ENCODE measurements around the gene DUSP11. TPM values are rescaled to one million over a fixed set of nuclear protein-coding genes. Genes with fewer than 3 reads are reported as not detected.

DUSP11 gene
- total and polyA plus RNA-seq, 2 of the 13 experiments (the other 11 are each of a cell fraction or from before 2014, with no cell fraction given) = 30.5 to 36.2 TPM

- TF ChIP-seq U2AF1 (optimal IDR thresholded peaks at IDR 0.05; ENCODE audit: low read depth, low read length) (peak; percentile 92), SNRNP70 (IDR thresholded peaks at IDR 0.05; ENCODE audit: low read depth, low read length) (no peak), SMARCE1 (IDR thresholded peaks at IDR 0.05; ENCODE audit: borderline replicate concordance) (no peak), CHD4 (IDR thresholded peaks at IDR 0.05; ENCODE audit: borderline replicate concordance, low read length) (no peak), ZNF570 (CRISPR knock-in tag; IDR thresholded peaks at IDR 0.05; ENCODE audit: borderline replicate concordance) (no peak), KLF11 (CRISPR knock-in tag; IDR thresholded peaks at IDR 0.05) (no peak), ZNF788 (CRISPR knock-in tag; IDR thresholded peaks at IDR 0.05; ENCODE audit: borderline replicate concordance) (peak; percentile 84; the same call in 1 of the 2 replicates), NKX3-1 (CRISPR knock-in tag; IDR thresholded peaks at IDR 0.05) (no peak), ZFP91 (CRISPR knock-in tag; IDR thresholded peaks at IDR 0.05; ENCODE audit: borderline replicate concordance) (peak; percentile 91; the same call in 1 of the 2 replicates), ZC3H4 (CRISPR knock-in tag; IDR thresholded peaks at IDR 0.05; ENCODE audit: borderline replicate concordance) (no peak), ZNF891 (CRISPR knock-in tag; IDR thresholded peaks at IDR 0.05) (peak; percentile 91), NR0B2 (CRISPR knock-in tag; IDR thresholded peaks at IDR 0.05) (no peak; the same call in 1 of the 2 replicates), ZIK1 (CRISPR knock-in tag; IDR thresholded peaks at IDR 0.05; ENCODE audit: borderline replicate concordance, low read depth) (0 out of 2 replicates have a peak, but pooled peaks have one; percentile 65), ZNF776 (CRISPR knock-in tag; IDR thresholded peaks at IDR 0.05) (no peak), NR2F6 (IDR thresholded peaks at IDR 0.05) (no peak; the same call in 1 of the 2 replicates), NR2F6 (CRISPR knock-in tag; IDR thresholded peaks at IDR 0.05) (peak; percentile 74), SRSF9 (IDR thresholded peaks at IDR 0.05; ENCODE audit: borderline replicate concordance, insufficient read depth, low read depth, low read length, poor library complexity, severe bottlenecking) (no peak), PRPF4 (IDR thresholded peaks at IDR 0.05; ENCODE audit: low read depth, low read length, poor library complexity, severe bottlenecking) (no peak), ONECUT2 (CRISPR knock-in tag; IDR thresholded peaks at IDR 0.05) (0 out of 2 replicates have a peak, but pooled peaks have one; percentile 29), ZNF124 (CRISPR knock-in tag; IDR thresholded peaks at IDR 0.05) (peak; percentile 78; the same call in 1 of the 2 replicates), ATF6 (CRISPR knock-in tag; conservative IDR thresholded peaks at IDR 0.05) (peak; percentile 87; the same call in 1 of the 2 replicates)
- TF ChIP-seq, protein P1, sequence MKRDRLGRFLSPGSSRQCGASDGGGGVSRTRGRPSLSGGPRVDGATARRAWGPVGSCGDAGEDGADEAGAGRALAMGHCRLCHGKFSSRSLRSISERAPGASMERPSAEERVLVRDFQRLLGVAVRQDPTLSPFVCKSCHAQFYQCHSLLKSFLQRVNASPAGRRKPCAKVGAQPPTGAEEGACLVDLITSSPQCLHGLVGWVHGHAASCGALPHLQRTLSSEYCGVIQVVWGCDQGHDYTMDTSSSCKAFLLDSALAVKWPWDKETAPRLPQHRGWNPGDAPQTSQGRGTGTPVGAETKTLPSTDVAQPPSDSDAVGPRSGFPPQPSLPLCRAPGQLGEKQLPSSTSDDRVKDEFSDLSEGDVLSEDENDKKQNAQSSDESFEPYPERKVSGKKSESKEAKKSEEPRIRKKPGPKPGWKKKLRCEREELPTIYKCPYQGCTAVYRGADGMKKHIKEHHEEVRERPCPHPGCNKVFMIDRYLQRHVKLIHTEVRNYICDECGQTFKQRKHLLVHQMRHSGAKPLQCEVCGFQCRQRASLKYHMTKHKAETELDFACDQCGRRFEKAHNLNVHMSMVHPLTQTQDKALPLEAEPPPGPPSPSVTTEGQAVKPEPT (CRISPR knock-in tag; IDR thresholded peaks at IDR 0.05; ENCODE audit: low read depth) = peak; percentile 82
- TF ChIP-seq, protein P2, sequence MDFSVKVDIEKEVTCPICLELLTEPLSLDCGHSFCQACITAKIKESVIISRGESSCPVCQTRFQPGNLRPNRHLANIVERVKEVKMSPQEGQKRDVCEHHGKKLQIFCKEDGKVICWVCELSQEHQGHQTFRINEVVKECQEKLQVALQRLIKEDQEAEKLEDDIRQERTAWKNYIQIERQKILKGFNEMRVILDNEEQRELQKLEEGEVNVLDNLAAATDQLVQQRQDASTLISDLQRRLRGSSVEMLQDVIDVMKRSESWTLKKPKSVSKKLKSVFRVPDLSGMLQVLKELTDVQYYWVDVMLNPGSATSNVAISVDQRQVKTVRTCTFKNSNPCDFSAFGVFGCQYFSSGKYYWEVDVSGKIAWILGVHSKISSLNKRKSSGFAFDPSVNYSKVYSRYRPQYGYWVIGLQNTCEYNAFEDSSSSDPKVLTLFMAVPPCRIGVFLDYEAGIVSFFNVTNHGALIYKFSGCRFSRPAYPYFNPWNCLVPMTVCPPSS (IDR thresholded peaks at IDR 0.05) = no peak
Measured at GRCh38 chr2:73779467-73780236, at the start of gene DUSP11 (continued).
